Gastrocnemius medialis (tissue), 4 donors: ENCODE measurements around the gene DRC7.

Experiments
- POLR2A ChIP-seq, 2 donors: fragments of 450-650 bp; IDR thresholded peaks; one replicate each; pipeline ENCODE4 v1.6.1; 2017; ENCODE audit warnings: antibody characterized with exemption in 2 of 2, mild to moderate bottlenecking in 2 of 2, moderate library complexity in 2 of 2
- TF ChIP-seq, protein P1 (sequence below), 5 experiments: fragments of 450-650 bp in 3 of 5; fragments of 200-600 bp in 2 of 5; sonication (generic) in 2 of 5; IDR thresholded peaks in 4 of 5; conservative IDR thresholded peaks in 1 of 5; 1 replicate in 4 of 5; 2 replicates in 1 of 5; pipeline ENCODE4 v1.5.1; 2016 to 2019; ENCODE audit warnings: antibody characterized with exemption in 5 of 5, mild to moderate bottlenecking in 3 of 5, moderate library complexity in 3 of 5

DNA sequence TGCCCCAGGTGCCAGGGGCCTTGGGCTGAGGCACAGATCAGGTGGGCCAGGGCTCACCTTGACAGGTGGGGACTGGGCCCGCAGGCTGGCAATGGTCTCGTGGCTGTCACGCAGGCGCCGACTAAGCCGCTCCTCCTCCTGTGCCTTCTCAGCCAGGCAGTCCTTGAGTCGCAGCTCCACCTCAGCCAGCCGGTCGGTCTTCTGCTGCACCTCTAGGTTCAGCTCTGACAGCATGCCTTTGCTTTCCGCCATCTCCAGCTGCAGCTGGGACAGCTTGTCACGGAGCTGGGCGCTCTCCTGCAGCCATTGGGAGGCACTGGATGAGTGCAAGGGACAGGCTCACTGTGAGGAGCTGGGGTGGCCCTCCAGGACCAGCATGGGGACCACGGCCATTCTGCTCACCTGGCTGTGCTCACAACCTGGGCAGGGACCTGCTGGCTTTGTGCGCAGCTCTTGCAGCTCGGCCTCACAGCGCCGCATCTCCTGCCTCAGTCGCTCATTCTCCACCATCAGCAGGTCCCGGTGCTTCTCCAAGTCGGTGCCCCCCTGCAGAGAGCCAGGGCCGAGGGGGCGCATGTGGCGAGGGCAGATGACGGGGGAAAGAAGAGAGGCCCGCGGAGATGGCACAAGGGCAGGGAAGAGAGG lies 76.7 kb downstream of the DRC7 start:
- TF ChIP-seq, protein P1, sequence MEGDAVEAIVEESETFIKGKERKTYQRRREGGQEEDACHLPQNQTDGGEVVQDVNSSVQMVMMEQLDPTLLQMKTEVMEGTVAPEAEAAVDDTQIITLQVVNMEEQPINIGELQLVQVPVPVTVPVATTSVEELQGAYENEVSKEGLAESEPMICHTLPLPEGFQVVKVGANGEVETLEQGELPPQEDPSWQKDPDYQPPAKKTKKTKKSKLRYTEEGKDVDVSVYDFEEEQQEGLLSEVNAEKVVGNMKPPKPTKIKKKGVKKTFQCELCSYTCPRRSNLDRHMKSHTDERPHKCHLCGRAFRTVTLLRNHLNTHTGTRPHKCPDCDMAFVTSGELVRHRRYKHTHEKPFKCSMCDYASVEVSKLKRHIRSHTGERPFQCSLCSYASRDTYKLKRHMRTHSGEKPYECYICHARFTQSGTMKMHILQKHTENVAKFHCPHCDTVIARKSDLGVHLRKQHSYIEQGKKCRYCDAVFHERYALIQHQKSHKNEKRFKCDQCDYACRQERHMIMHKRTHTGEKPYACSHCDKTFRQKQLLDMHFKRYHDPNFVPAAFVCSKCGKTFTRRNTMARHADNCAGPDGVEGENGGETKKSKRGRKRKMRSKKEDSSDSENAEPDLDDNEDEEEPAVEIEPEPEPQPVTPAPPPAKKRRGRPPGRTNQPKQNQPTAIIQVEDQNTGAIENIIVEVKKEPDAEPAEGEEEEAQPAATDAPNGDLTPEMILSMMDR (IDR thresholded peaks at IDR 0.05 in 4 of 5, conservative IDR thresholded peaks at IDR 0.05 in 1 of 5), result no peak
- no peak for TF ChIP-seq POLR2A (IDR thresholded peaks at IDR 0.05)
